Hepatic stellate cell (primary cell): ENCODE data around the gene B4GALT5.
"Not testable (repeated sequence)": the region's sequence is repeated elsewhere in the genome, so short reads cannot be mapped to it uniquely, and the experiment has no call there.

Experiments used
- DNase-seq: peaks from one replicate; pipeline ENCODE4 v3.0.0; 2011; ENCODE audit warnings: low spot score

B4GALT5 gene

DNA sequence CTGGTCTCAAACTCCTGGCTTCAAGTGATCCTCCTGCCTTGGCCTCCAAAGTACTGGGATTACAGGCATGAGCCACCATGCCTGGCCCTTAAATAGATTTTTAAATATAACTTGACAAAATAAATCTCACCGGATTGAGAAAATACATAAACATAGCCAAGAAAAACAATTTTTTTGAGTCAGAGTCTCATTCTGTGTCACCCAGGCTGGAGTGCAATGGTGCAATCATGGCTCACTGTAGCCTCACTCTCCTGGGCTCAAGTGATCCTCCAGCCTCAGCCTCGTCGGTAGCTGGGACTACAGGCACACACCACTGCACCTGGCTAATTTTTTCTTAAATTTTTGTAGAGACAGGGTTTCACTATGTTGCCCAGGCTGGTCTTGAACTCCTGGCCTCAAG is 85.4 kb downstream of the B4GALT5 start:
- DNase-seq = not testable (repeated sequence)

DNA sequence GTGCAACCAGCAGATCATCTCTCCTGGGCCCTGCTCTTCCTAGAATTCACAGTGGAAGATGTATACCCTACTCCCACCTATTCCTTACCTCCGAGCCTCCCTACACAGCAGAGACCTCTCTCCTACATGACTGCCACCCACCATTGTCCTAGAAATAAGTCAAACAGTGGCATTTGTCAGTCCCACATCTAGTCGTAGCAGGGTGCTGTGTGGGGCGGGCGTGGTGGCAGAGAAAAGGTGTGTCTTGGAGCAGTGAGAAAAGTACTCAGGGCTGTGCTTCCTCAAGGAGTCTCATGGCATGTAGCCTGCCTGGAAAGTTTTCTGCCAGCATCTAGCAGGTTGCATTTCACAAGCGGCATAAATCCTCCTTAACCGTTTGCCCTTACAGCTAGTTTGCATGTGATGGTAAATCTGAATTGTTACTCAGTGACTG is 86.3 kb downstream of the B4GALT5 start:
- DNase-seq = no peak

- not testable (repeated sequence) for DNase-seq
Observed at GRCh38 chr20:49624988-49625387, 88.7 kb downstream of the B4GALT5 start.

- no peak for DNase-seq
Observed at GRCh38 chr20:49624317-49624716, 89.4 kb downstream of the B4GALT5 start.

GRCh38 chr20:49622243-49622642 is 91.4 kb downstream of the B4GALT5 start:
- no peak for DNase-seq

- DNase-seq = no peak
Observed at GRCh38 chr20:49620364-49621240, 93.1 kb downstream of the B4GALT5 start.

DNA sequence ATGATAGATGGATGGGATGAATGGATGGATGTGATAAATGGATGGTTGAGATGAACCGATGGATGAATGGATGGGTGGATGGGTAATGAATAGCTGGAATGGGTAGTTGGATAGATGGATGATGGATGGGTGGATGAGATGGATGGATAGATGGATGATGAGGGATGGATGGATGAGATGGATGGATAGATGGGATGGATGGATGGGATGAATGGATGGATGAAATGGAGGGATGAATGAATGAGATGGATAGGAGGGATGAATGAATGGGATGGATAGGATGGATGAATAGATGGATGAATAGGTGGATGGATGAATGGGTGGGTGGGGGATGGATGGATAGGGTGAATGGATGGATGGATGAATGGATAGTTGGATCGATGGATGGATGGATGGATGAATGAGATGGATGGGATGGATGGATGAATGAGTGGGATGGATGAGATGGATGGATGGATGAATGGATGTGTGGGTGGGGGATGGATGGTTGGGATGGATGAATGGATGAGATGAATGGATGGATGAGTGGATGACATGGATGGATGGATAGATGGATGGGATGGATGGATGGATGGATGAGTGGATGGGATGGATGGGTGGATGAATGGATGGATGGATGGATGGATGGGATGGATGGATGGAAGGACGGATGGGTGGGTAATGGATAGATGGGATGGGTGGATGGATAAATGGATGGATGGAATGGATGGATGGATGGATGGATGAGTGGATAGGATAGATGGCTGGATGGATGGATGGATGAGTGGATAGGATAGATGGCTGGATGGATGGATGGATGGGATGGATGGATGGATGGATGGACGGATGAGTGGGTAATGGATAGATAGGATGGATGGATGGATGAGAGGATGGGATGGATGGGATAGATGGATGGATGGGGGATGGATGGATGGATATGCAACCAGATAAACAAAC is 94.3 kb downstream of the B4GALT5 start:
- no peak for DNase-seq

GRCh38 chr20:49618289-49618688 is 95.4 kb downstream of the B4GALT5 start:
- no peak for DNase-seq

DNA sequence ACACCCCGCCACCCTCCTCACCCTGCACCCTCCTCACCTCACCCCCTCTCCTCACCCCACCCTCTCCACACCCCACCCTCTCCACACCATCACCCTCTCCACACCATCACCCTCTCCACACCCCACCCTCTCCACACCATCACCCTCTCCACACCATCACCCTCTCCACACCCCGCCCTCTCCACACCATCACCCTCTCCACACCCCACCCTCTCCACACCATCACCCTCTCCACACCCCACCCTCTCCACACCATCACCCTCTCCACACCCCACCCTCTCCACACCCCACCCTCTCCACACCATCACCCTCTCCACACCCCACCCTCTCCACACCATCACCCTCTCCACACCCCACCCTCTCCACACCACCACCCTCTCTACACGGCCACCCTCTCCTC is 96.3 kb downstream of the B4GALT5 start:
- not testable (repeated sequence) for DNase-seq

- no peak for DNase-seq
Observed at GRCh38 chr20:49616154-49617007, 97.3 kb downstream of the B4GALT5 start.

DNA sequence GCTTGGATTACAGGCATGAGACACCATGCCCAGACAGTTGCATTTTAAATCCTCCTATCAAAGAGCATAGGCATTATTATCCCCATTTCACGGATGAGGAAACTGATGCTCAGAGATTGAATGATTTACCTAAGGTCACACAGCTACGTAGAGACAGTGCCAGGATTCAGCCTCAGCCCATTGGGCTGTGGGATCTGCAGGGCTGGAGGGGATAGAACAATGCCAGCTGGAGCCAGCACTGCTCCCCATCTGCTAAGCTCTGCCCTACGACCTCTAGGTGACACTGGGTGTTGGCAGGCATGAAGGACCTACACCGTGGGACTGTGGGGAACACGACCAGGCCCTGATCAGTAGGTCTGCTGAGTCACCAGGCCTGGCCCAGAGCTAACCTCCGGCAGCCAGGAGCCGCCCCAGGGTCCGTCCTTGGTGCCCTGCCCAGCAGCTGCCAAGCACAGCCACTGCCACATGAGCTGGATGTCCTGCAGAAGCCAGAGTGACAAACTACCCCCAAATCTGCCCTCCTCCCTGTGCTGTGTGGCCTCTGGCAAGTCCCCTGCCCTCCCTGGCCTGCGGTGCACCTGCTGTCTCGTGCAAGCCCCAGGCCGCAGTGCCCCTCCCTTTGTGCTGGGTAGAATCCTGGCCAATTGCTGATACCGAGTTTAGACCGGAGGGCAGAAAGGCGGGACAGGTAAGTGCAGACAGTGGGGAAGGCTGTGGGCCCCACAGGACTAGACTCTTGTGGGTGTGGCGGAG is 98.1 kb downstream of the B4GALT5 start:
- DNase-seq = no peak

- not testable (repeated sequence) for DNase-seq
Observed at GRCh38 chr20:49615051-49615400, 98.7 kb downstream of the B4GALT5 start.

GRCh38 chr20:49614338-49615050 is 99.2 kb downstream of the B4GALT5 start:
- no peak for DNase-seq

DNA sequence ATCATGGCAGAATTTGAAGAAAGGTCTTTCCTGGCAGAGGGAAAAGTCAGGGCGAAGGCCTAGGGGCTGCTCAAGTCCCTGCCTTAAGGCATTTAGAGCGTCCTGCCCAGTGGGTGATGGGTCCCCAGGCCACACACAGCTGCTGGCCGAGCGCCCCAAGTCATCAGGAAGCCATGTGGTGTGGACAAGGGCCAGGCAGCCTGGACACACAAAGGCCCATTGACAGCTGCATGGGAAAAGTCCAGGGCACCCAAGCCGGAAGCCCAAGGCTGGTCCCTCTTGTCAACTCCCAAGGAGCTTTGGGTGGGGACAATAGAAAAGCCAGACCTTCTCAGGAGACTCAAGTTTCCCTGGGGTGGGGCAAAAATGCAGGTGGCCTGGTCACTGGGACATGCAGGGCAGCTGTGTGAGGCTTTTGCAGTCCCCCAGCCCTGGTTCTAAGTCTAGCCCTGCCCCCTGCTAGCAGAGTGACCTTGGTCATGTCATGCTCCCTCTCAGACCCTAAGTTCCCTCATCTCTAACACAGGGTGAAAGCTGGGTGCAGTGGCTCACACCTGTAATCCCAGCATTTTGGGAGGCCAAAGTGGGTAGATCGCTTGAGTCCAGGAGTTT is 101.4 kb downstream of the B4GALT5 start:
- DNase-seq = no peak

DNA sequence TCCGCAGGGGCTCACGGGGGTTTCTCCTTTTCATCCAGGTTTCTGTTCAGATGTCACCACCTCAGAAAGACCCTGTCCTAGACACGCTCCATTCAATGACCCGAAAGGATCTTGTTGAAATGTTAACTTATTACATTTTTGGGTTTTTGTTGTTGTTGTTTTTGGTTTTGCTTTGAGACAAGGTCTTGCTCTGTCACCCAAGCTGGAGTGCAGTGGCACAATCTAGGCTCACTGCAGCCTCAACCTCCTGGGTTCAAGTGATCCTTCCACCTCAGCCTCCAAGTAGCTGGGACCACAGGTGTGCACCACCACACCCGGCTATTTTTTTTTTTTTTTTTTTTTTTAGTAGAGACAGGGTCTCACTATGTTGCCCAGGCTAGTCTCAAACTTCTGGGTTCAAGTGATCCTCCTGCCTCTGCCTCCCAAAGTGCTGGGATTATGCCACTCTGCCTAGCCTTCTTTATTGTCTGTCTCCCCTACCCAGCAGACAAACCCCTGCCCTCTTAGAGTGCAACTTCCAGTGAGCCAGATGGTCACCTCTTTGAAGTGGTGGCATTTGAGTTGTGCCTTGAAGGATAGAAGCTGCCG is 102.0 kb downstream of the B4GALT5 start:
- not testable (repeated sequence) for DNase-seq

DNA sequence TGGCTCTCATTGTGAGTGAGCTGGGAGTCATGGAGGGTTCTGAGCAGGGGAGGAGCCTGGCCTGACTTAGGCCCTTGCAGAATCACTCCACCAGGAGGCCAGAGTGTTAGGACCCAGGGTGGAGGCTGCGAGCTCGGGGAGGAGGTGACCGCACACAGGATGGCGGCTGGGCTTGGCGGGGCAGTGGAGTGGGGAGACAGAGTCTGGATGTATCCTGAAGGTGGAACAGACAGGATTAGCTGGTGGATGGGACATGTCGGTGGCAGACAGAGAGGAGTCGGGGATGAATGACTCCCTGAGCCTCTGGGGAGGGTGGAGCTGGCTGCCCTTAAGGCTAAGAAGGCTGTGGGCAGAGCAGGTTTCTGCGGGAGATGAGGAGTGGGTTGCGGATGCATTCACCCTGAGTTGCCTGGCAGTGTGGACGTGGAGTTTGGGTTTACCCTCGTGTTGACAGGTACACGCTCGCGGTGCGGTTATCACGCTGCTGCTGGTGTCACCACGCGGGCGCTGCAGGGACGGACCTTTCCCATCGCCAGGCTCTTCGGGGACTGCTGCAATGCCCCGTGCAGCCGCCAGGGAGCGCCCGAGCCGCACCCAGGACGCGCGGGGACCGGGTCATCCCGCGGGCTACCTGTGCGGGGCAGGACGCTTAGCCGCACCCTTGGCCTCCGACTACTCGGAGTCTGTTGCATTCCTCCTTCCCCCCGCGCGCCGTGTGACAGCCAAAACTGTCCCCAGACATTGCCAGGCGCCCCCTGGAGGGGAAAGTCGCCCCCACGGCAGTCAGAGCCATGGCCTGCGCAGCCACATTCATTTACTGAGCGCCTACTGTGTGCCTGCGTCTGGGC is 102.8 kb downstream of the B4GALT5 start:
- DNase-seq = peak; percentile 79

DNA sequence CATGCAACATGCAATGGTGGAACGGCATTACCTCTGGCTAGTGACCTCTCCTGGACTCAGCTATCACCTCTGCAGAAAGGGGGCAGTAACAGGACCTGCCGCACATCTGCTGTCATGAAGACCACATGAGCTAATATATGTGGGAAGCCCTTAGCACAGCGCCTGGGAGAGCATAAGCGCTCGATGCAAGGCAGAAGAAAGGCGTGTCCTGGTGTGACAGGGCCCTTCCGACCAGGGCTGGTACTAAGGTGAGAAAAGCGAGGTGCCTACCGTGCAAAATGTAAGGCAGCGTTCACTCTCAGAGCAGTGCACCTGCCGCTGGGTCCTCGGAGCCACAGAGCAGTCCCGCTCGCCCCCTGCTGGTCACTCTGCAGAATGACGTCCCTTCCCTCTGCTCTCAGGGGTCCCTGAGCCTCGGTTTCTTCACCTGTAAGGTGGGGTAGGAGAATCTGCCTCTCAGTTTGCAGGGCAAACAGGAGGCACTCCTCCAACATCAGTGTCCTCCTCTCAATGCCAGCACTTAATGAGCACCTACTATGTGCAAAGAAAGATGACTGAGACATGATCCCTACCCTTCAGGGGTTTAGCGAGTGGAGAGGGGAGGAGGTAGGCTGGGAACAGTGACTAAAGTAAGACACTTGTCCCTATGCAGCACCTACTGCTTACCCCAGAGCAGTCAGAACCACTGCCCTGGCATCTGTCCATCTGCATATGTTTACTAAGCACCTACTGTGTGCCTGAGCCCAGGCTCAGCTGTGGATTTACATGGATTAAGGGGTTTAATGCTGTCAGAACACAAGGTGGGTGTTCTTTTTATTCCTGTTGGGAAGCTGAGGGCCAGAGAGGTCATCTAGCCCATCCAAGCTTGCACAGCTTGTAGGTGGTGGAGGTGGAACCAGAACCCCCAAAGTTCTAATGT is 104.7 kb downstream of the B4GALT5 start:
- peak; percentile 67 for DNase-seq

- DNase-seq = no peak
Observed at GRCh38 chr20:49607568-49607967, 106.1 kb downstream of the B4GALT5 start.
